Anterior cingulate cortex (tissue), 58 donors: Measurements from ENCODE around the gene ASPG.

Source experiments
- DNase-seq, 58 donors: peaks; one replicate each; lab custom pipeline; 2025; lab: John Stamatoyannopoulos, UW

Gene ASPG

GRCh38 chr14:104114421-104115130 is 29.1 kb downstream of the ASPG start:
- DNase-seq, result no peak

DNA sequence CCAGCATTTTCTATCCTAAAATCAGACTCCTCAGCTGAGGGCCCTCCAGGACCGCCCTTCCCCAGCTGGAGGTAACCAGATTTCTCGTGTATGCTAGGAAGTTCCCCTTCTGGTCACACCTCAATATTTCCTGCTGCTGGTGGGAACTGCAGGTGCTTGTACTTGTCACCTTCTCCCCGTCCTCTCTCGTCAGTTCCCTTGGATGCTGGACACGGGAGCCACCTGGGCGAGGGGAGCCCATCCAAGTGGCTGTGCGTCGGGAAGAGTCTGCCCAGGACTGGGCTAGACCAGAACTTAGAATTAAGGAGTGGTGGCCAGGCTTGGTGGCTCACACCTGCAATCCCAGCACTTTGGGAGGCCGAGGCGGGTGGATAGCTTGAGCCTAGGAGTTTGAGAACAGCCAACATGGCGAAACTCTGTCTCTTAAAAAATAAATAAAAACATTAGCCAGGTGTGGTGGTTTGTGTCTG is 29.7 kb downstream of the ASPG start:
- no peak for DNase-seq

DNA sequence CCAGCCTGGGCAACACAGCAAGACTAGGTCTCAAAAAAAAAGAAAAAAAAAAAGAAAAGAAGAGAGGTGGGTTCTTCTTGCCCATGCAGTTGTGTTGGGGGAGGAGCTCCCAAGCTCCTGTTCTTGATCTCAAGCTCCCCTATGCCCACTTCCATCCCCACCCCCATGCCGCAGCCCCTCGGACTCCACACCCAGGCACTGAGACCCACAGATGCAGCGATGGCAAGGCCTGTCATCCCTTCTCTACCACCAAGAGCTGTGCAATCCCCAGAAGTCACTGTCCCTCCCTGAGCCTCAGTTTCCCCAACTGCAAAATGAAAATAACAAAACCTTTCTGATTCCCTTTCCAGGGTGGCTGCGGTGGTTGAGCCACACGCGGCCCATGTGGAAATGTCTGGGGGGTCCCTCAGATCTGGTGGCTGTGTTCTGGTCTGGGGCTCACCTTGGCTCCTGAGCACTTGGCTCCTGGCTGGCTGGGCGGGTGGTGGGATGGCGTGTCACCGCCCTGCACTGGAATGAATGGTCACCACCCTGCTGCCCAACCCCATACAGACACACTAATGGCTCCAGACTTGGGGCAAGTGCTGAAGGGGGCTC is 30.3 kb downstream of the ASPG start:
- DNase-seq, result no peak

DNA sequence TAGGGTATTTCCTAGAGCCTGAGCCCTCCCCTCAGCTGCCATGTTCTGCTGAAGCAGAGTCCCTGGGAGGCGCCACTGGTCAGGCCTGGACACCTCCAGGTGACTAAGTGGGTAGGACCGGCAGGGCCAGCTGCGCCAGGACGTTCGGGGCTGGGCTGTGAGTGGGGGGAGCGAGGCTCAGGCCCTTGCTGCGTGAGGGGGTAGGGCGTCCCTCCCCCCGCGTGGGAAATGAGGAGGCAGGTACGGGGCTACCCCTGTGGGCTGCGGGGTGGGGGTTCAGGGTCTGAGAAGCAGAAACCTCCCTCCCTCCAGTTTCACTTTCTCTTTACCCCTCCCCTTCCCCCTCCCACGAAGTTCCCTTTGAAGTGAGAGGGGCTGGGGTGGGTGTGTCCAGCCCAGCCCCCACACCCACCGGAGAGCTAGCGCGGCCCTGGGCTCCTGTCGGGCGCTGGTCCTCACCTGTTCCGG is 30.8 kb downstream of the ASPG start:
- no peak for DNase-seq

- DNase-seq, result no peak
Observed at GRCh38 chr14:104116756-104117340, 31.3 kb downstream of the ASPG start.

GRCh38 chr14:104117341-104118005 is 32.0 kb downstream of the ASPG start:
- DNase-seq, result no peak

DNA sequence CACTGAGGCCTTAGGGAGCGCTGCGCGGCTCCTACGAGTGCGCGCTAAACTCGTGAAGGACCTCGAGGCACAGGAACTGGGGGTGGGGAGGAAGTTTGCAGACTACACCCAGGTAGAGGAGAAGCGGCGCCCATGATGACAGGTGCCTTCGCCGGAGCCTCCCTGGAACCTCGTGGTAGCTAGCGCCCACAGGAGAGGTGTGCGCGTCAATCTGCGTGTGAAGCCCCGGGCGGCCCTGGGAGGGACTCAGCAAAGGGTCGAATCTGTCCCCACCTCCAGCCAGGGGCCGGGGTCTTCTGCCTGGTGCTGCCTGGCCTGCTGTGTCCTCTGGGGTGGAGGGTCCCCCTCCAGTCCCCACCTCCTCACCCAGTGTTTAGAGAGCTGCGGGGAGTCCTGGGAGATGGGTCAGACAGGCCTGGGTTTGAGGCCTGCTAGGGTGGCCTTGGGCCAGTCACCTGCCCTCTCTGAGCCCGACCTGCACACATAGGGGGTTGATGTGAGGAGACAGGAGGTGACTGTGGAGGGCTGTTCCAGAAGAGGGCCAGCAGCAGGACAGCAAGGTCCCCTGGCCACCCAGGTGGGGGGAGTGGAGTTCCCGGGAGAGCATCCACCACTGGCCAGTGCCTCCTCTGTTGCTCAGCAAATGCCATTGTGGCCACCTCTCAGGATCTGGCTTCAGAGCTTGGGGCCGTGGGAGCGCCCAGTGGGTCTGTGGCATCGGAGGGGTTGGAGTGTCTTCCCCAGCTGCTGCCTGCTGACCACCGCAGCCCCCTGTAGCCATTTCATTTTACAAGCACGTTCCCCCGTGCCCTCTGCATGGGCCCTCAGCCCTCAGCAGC is 32.7 kb downstream of the ASPG start:
- DNase-seq, result no peak

GRCh38 chr14:104119119-104119487 is 33.6 kb downstream of the ASPG start:
- DNase-seq, result no peak

DNA sequence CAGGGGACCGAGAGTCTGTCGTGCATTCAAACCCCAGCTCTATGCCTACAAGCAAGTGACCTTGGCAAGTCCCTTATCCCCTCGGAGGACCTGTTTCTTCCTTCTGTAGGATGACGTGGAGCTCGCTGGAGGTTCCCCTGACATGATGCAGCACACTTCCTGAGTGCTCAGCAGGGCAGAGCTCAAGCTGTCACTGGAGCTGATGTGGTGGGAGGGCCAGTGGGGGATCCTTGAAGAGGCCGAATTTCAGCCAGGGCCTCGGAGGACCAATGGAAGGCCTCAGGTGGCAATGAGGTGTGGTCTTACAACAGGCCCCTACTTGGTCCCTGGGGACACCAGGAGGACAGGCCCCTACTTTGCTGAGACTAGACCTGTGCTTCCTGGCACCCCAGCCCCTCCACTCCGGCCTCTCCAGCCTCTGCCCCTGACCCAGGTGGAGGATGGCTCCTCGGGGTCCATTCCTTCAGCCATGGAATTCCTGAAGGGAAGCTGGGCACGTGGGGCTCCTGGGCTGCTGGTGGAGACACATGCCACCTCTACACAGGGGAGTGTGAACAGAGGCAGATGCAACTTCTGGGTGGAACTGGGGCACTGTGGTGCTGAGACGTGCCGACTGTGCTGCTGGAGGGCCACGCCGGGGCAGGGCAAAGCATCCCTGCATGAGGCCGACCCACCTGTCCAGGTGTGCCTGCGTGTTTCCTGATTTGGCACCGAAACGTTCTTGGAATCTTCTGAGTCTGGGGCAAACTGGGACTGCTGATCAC is 34.2 kb downstream of the ASPG start:
- no peak for DNase-seq

- peak in 3 of 58 donors; percentile 25 to 65 (median 29) for DNase-seq
Observed at GRCh38 chr14:104120281-104120741, 34.8 kb downstream of the ASPG start.

- DNase-seq, result no peak
Observed at GRCh38 chr14:104121142-104121541, 35.6 kb downstream of the ASPG start.

GRCh38 chr14:104123879-104124278 is 38.4 kb downstream of the ASPG start:
- no peak for DNase-seq

- no peak for DNase-seq
Observed at GRCh38 chr14:104125011-104125410, 39.5 kb downstream of the ASPG start.

GRCh38 chr14:104126753-104127152 is 41.3 kb downstream of the ASPG start:
- no peak for DNase-seq

DNA sequence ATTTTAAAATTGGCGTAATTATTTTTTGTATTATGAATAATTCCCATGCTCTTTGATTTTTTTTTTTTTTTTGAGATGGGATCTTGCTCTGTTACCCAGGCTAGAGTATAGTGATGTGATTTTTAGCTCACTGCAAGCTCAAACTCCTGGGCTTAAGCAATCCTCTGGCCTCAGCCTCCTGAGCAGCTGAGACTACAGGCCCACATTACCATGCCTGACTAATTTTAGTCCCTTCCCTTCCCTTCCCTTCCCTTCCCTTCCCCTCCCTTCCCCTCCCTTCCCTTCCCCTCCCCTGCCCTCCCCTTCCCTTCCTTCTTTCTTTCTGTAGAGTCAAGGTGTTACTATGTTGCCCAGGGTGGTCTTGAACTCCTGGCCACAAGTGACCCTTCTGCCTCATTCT is 43.5 kb downstream of the ASPG start:
- no peak for DNase-seq

GRCh38 chr14:104129556-104129955 is 44.1 kb downstream of the ASPG start:
- no peak for DNase-seq

GRCh38 chr14:104130974-104131651 is 45.6 kb downstream of the ASPG start:
- DNase-seq, result peak in 44 of 58 donors; percentile 9 to 83 (median 44)

DNA sequence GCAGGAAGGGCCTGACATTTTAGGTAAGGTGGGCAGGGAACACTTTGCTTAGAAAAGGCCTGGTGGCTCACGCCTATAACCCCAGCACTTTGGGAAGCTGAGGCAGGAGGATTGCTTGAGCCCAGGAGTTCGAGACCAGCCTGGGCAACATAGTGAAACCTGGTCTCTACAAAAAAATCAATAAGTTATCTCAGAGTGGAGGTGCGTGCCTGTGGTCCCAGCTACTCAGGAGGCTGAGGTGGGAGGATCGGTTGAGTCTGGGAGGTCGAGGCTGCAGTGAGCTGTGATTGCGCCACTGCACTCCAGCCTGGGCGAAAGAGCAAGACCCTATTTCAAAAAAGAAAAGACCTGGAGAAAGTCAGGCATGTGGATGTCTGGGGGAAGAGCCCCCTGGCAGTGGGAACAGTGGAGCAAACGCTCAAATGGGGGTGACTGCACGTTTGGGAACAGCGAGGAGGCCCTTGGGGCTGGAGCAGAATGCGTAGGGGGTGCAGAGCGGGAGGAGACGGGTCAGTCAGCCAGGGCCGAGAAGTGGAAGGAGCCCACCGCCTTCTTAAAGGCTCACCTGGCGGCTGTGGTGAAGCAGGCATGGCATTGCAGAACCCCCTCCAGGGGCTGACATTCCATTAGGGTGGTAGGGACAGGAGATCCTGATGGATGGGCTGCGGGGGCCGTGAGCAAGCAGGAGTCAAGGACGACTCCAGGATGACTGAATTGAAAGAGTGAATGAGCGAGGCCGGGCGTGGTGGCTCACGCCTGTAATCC is 46.6 kb downstream of the ASPG start:
- no peak for DNase-seq
